HL-60 (cell line): Measurements from ENCODE around the gene GHITM.

Experiments
- DNase-seq, 2 experiments: peaks; one replicate each; pipeline ENCODE4 v3.0.0-alpha.2; 2010 to 2020; ENCODE audit warnings: low read depth in 1 of 2, low spot score in 1 of 2
- H3K27ac ChIP-seq: fragments of 250-450 bp; sonication (Bioruptor Pico); replicated peaks from 2 replicates; pipeline ENCODE4 v1.5.1; 2020; ENCODE audit warnings: mild to moderate bottlenecking, moderate library complexity
- H3K27me3 ChIP-seq: fragments of 250-450 bp; sonication (Bioruptor Pico); 2 replicates; pipeline ENCODE4 v1.5.1; 2021; ENCODE audit warnings: mild to moderate bottlenecking, moderate library complexity; ENCODE audit not compliant: insufficient read depth, poor library complexity, severe bottlenecking
- H3K4me3 ChIP-seq: replicated peaks from 2 replicates; pipeline ENCODE4 v1.5.1; 2011; ENCODE audit warnings: mild to moderate bottlenecking, control low read depth, low read length; ENCODE audit not compliant: insufficient read depth
- CTCF ChIP-seq: IDR thresholded peaks from one replicate; pipeline ENCODE4 v1.5.1; 2011; ENCODE audit warnings: low read length, control low read depth, inconsistent platforms; ENCODE audit not compliant: insufficient read depth
- GABPA ChIP-seq: IDR thresholded peaks from 2 replicates; pipeline ENCODE4 v1.6.1; 2012; ENCODE audit warnings: low read depth
- POLR2AphosphoS5 ChIP-seq: IDR thresholded peaks from 2 replicates; pipeline ENCODE4 v1.6.1; 2012; ENCODE audit warnings: low read depth
- REST ChIP-seq: IDR thresholded peaks from 2 replicates; pipeline ENCODE4 v1.6.1; 2012; ENCODE audit warnings: low read depth; ENCODE audit not compliant: insufficient replicate concordance
- SPI1 ChIP-seq: IDR thresholded peaks from 2 replicates; pipeline ENCODE4 v1.6.1; 2012; ENCODE audit warnings: low read depth, mild to moderate bottlenecking, borderline replicate concordance

The GHITM gene

GRCh38 chr10:84197643-84198042 lies 58.3 kb downstream of the GHITM start:
- no peak for TF ChIP-seq CTCF
- TF ChIP-seq SPI1: no peak
- TF ChIP-seq POLR2AphosphoS5: no peak
- TF ChIP-seq REST: no peak
- H3K4me3 ChIP-seq: no peak overlapping the region
- no peak for DNase-seq
- no peak overlapping the region for H3K27ac ChIP-seq
- H3K27me3 ChIP-seq: peaks cover 33% of the 10 kb centered on the region

GRCh38 chr10:84198206-84198915 lies 59.1 kb downstream of the GHITM start:
- Histone ChIP-seq H3K27me3 (peaks cover 31% of the 10 kb centered on the region), H3K4me3 (no peak overlapping the region)
- no peak for DNase-seq

More at GRCh38 chr10:84198206-84198915, 59.1 kb downstream of the GHITM start:
- H3K27ac ChIP-seq: no peak overlapping the region
- TF ChIP-seq POLR2AphosphoS5 (no peak), SPI1 (no peak), GABPA (no peak), CTCF (no peak), REST (no peak)
